Activated T-helper 1 cell treated with anti-CD3 and anti-CD28 coated beads, Interleukin-2, amount 50 U/mL, for 16 hours (primary cell): Measurements from ENCODE around the gene SPATC1L.

Source experiments
- DNase-seq, 2 donors: peaks; one replicate each; pipeline ENCODE4 v3.0.0-alpha.2; 2020; ENCODE audit warnings: low read depth in 1 of 2, low spot score in 1 of 2

SPATC1L gene

GRCh38 chr21:46122237-46122671, 62.0 kb downstream of the SPATC1L start:
- no peak for DNase-seq

- no peak for DNase-seq
Observed at GRCh38 chr21:46121286-46122221, 62.7 kb downstream of the SPATC1L start.

DNA sequence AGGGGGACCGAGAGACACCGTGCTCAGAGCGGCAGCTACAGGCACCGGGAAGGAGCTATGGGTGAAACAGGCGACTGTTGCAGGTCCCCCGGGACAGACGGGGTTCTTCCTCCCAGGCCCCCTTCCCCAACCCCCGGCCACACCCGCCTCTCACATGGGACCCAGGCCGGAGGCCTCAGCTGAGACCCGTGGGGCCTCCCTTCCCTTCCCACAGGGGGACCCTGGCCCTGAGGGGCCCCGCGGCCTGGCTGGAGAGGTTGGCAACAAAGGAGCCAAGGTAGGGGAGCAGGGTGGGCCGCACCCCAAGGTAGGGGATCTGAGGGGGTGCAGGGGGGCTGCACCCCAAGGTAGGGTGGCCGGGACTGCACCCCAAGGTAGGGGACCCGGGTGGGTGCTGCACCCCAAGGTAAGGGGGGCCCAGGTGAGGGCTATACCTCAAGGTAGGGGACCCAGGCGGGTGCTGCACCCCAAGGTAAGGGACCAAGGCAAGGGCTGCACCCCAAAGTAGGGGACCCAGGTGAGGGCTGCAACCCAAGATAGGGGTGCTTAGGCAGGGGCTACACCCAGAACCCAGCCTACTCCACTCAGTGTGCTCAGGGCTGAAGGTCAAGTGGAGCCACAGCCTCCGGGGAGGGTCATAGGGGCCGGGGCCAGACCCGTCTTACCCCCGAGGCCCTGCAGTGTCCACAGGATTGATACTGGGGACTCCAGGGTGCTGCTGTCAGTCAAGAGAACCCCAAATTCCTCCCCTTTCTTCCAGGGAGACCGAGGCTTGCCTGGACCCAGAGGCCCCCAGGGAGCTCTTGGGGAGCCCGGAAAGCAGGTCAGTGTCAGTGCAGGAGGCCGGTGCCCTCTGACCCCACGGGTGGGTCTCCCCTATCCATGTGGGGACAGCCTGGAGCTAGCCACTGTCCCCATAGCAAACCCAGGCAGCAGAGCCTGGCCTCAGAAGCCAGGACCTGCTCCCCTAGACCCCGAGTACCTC, 63.7 kb downstream of the SPATC1L start:
- no peak for DNase-seq

- DNase-seq, result peak in 1 of 2 donors; percentile 2
Observed at GRCh38 chr21:46119637-46120271, 64.5 kb downstream of the SPATC1L start.

DNA sequence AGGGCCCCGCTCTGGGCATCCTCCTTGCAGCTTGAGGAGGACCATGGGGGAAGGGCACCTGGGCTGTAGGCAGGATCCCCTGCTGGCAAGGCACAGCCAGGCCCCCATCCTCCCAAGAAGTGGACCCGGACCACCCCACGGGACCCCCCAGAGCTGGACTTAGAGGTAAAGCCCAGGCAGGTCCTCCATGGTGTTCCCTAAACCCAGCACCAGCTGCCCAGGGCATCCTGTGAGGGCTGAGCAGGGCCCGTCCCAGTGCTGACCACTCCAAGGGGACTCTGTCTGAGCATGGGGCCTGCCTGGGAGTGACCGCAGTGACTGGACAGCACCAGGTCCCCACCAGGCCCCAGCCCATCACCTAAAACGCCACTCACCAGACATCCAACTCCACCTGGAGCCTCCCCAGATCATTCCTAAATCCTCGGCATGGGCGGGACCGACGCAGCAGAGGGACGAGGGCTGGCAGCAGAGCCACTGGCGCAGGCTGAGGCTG, 65.1 kb downstream of the SPATC1L start:
- DNase-seq, result peak in 1 of 2 donors; percentile 3

DNA sequence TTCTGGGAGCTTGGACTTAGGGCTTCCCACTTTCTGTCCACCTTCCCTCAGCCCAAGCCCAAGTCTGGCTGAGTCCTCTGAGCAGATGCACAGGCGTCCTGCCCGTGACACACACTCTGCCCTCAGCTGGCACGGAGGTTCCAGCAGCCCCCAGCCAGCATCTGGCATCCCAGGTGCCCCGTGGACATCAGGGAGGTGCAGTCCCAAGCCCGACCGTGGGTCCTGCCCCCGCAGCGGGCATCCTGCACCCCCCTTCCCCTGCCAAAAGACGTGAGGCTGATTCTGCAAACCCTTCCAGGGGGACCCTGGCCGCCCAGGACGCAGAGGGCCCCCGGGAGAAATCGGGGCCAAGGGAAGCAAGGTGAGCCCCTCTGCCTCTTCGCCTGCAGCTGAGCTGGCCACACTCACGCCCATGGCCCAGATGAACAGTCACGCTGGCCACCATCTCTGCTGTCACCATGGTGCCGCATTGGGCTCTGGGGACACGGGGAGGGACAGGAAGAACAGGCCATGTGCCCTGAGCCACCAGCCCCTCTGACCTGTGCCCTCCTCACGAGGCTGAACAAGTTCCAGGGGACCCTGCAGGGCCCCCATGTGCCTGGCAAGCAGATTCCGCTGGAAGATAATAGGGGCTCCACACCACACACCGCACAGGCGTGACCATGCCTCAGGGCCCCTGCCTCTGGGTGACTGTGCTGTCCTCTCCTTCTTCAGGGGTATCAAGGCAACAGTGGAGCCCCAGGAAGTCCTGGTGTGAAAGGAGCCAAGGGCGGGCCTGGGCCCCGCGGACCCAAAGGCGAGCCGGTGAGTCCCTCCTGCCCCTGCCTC, 65.7 kb downstream of the SPATC1L start:
- DNase-seq, result peak in 1 of 2 donors; percentile 2

GRCh38 chr21:46117586-46118315, 66.5 kb downstream of the SPATC1L start:
- DNase-seq, result peak in 1 of 2 donors; percentile 2

- DNase-seq, result no peak
Observed at GRCh38 chr21:46116776-46117585, 67.3 kb downstream of the SPATC1L start.

GRCh38 chr21:46116189-46116775, 68.0 kb downstream of the SPATC1L start:
- no peak for DNase-seq

DNA sequence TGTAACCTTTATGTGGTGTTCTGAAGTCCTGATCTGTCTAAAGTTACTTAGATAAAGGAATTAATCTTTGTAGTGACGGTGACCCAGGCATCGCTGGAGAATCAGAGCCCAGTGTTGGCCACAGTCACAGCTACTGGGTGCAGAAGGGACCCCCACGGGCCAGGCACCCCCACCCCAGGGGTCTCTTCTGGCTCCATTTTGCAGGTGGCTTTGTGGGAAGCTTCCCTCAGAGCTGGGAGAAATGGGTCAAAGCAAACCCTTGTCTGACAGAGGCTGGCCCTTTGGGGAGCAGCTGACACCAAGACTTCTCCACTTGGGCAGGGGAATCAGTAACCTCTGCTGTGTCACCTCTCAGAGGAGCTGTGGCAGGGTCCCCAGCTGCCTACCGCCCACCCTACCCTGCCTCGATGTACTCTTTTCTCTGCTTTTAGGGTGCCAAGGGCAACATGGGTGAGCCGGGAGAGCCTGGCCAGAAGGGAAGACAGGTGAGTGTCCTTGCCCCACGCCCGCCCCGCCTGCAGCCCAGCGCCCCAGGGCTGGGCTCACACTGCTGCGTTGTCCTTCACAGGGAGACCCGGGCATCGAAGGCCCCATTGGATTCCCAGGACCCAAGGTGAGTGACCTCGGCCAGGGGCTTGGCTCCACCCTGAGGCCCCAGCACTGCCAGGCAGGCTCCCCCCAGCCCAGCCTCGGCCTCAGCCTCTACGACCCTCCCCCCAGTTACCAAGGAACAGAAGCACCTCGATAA, 68.6 kb downstream of the SPATC1L start:
- no peak for DNase-seq

DNA sequence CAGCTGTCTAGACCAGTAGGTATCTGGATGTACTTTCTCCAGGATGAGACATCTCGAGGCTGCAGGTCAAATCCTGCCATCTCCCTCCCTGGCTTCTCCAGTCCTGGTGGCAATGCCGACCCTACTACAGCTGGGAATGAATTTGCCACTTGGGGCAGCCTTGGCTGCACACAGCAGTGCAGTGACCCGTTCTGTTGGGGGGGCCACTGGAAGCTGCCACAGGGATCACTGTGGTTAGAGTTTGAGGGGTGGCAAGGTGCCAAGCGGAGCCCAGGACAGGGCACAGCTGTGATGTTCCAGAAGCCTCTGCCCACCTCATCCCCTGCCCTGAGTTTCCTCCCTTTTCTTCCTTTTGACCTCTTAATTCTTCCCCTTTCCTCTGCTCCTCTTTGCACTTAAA, 69.3 kb downstream of the SPATC1L start:
- no peak for DNase-seq

GRCh38 chr21:46113497-46114176, 70.6 kb downstream of the SPATC1L start:
- no peak for DNase-seq

- no peak for DNase-seq
Observed at GRCh38 chr21:46112725-46113215, 71.5 kb downstream of the SPATC1L start.

- peak in 1 of 2 donors; percentile 2 for DNase-seq
Observed at GRCh38 chr21:46111857-46112724, 72.2 kb downstream of the SPATC1L start.

DNA sequence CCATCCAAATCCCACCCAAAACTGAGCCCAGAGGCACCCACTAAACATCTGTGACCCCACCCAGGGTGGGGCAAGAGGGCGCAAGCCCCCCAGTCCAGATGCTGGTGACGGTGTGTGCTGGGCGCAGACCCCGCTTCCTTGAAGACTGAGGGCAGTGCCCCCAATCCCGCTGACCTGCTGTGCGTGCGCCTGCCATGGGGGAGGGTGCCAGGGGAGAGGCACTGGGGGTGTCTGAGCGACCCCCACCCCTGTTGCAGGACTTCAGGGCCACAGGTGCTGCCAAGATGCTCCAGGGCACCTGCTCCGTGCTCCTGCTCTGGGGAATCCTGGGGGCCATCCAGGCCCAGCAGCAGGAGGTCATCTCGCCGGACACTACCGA, 73.1 kb downstream of the SPATC1L start:
- DNase-seq, result no peak
